SK-N-SH (cell line): Measurements from ENCODE around the gene SBNO1. TPM values are rescaled to one million over a fixed set of nuclear protein-coding genes. Genes with fewer than 3 reads are reported as not detected.

Experiments used
- CTCF ChIA-PET: fragments of 300-600, 350-600 bp; formaldehyde crosslinking; extraction: SDS; loops from one replicate; lab custom pipeline; 2021; lab: Yijun Ruan, JAX
- POLR2A ChIA-PET: fragments of 350-600 bp; sonication (Branson Sonifier 250); formaldehyde crosslinking; extraction: SDS; loops from one replicate; lab custom pipeline; 2020; ENCODE audit warnings: antibody characterized with exemption, inconsistent platforms; lab: Yijun Ruan, JAX
- DNase-seq: peaks from one replicate; pipeline ENCODE4 v3.0.0; 2012
- H2AFZ ChIP-seq: fragments of 200-600 bp; sonication (generic); 2 replicates; pipeline ENCODE4 v1.8.1; 2016; ENCODE audit warnings: antibody characterized with exemption, mild to moderate bottlenecking, low read depth
- H3F3A ChIP-seq: fragments of 200-600 bp; sonication (generic); replicated peaks from 2 replicates; pipeline ENCODE3; 2016; ENCODE audit warnings: antibody characterized with exemption, mild to moderate bottlenecking; ENCODE audit not compliant: insufficient read depth
- H3K27ac ChIP-seq, 2 experiments: fragments of 200-500 bp in 1 of 2; fragments of 200-600 bp in 1 of 2; sonication (Bioruptor generic) in 1 of 2; sonication (generic), shearing (Covaris generic) in 1 of 2; 2 replicates each; pipeline versions ENCODE4 v1.5.1 to v1.6.1; 2014 to 2016; ENCODE audit warnings: low read depth in 2 of 2, inconsistent platforms in 1 of 2, low read length in 1 of 2, mild to moderate bottlenecking in 1 of 2, mixed read lengths in 1 of 2
- H3K27me3 ChIP-seq: fragments of 200-600 bp; sonication (generic), shearing (Covaris generic); 2 replicates; pipeline ENCODE4 v1.6.1; 2016; ENCODE audit warnings: mixed run types; ENCODE audit not compliant: insufficient read depth
- H3K36me3 ChIP-seq, 2 experiments: fragments of 200-500 bp in 1 of 2; fragments of 200-600 bp in 1 of 2; sonication (Bioruptor generic) in 1 of 2; sonication (generic) in 1 of 2; replicated peaks in 1 of 2; 2 replicates each; pipeline versions ENCODE3 to v1.5.1; 2014 to 2016; ENCODE audit warnings: low read length in 1 of 2, mild to moderate bottlenecking in 1 of 2; ENCODE audit not compliant: insufficient read depth in 2 of 2, control insufficient read depth in 1 of 2
- H3K4me1 ChIP-seq, 2 experiments: fragments of 200-500 bp in 1 of 2; fragments of 200-600 bp in 1 of 2; sonication (Bioruptor generic) in 1 of 2; sonication (generic), shearing (Covaris generic) in 1 of 2; 2 replicates each; pipeline versions ENCODE4 v1.5.1 to v1.6.1; 2014 to 2016; ENCODE audit warnings: low read depth in 1 of 2, low read length in 1 of 2, mixed run types in 1 of 2; ENCODE audit not compliant: insufficient read depth in 2 of 2, control insufficient read depth in 1 of 2
- H3K4me2 ChIP-seq: fragments of 200-600 bp; sonication (generic), shearing (Covaris generic); 2 replicates; pipeline ENCODE4 v1.6.1; 2017; ENCODE audit warnings: mixed run types
- H3K4me3 ChIP-seq, 2 experiments: fragments of 200-500 bp in 1 of 2; fragments of 200-600 bp in 1 of 2; sonication (Bioruptor generic) in 1 of 2; sonication (generic), shearing (Covaris generic) in 1 of 2; 2 replicates each; pipeline versions ENCODE4 v1.5.1 to v1.8.1; 2014 to 2016; ENCODE audit warnings: low read depth in 2 of 2, inconsistent platforms in 1 of 2, low read length in 1 of 2, mild to moderate bottlenecking in 1 of 2, mixed read lengths in 1 of 2, moderate library complexity in 1 of 2
- H3K79me2 ChIP-seq: fragments of 200-600 bp; sonication (generic); 2 replicates; pipeline ENCODE4 v1.8.1; 2017; ENCODE audit warnings: mild to moderate bottlenecking; ENCODE audit not compliant: insufficient read depth
- H3K9ac ChIP-seq: fragments of 200-600 bp; sonication (generic); 2 replicates; pipeline ENCODE4 v1.6.1; 2017; ENCODE audit warnings: mixed run types
- H3K9me2 ChIP-seq: fragments of 200-600 bp; sonication (generic); 2 replicates; pipeline ENCODE4 v1.6.1; 2017; ENCODE audit warnings: mixed run types
- H3K9me3 ChIP-seq: fragments of 200-600 bp; sonication (generic); 2 replicates; pipeline ENCODE4 v1.6.1; 2017; ENCODE audit warnings: mixed run types, mild to moderate bottlenecking, moderate library complexity
- H4K20me1 ChIP-seq: fragments of 200-600 bp; sonication (generic); 2 replicates; pipeline ENCODE4 v1.6.1; 2017; ENCODE audit warnings: mild to moderate bottlenecking, mixed run types; ENCODE audit not compliant: insufficient read depth
- CHD2 ChIP-seq: fragments of 150-350 bp; IDR thresholded peaks from 2 replicates; pipeline ENCODE4 v1.6.1; 2018; ENCODE audit warnings: low read length; ENCODE audit not compliant: partially characterized antibody
- CTCF ChIP-seq: fragments of 200-600 bp; sonication (generic); IDR thresholded peaks from 2 replicates; pipeline ENCODE4 v1.6.1; 2017; ENCODE audit warnings: antibody characterized with exemption, mild to moderate bottlenecking, moderate library complexity
- ELF1 ChIP-seq: IDR thresholded peaks from 2 replicates; pipeline ENCODE4 v1.4.0; 2012
- EP300 ChIP-seq, 2 experiments: IDR thresholded peaks; 2 replicates each; pipeline versions ENCODE4 v1.4.0 to v1.6.1; 2012; ENCODE audit warnings: borderline replicate concordance in 1 of 2, low read depth in 1 of 2, low read length in 1 of 2
- FOXJ3 ChIP-seq: sonication (generic); formaldehyde crosslinking; IDR thresholded peaks from 2 replicates; pipeline ENCODE4 v1.5.1; 2020; ENCODE audit warnings: mild to moderate bottlenecking, missing genetic modification reagents
- FOXM1 ChIP-seq: IDR thresholded peaks from 2 replicates; pipeline ENCODE4 v1.4.0; 2012; ENCODE audit warnings: low read depth, mild to moderate bottlenecking
- GATA2 ChIP-seq: sonication (generic); formaldehyde crosslinking; IDR thresholded peaks from 2 replicates; pipeline ENCODE4 v1.5.0; 2020; ENCODE audit warnings: mild to moderate bottlenecking, missing genetic modification reagents
- JUND ChIP-seq: IDR thresholded peaks from 2 replicates; pipeline ENCODE4 v1.4.0; 2012
- MAX ChIP-seq: IDR thresholded peaks from 2 replicates; pipeline ENCODE4 v1.4.0; 2012; ENCODE audit warnings: low read depth
- MEF2A ChIP-seq: IDR thresholded peaks from 2 replicates; pipeline ENCODE4 v1.4.0; 2012; ENCODE audit warnings: low read depth, borderline replicate concordance
- MXI1 ChIP-seq: IDR thresholded peaks from 2 replicates; pipeline ENCODE4 v1.6.1; 2012; ENCODE audit warnings: mild to moderate bottlenecking, low read depth, low read length, improper control_type of control experiment
- NFIC ChIP-seq: IDR thresholded peaks from 2 replicates; pipeline ENCODE4 v1.4.0; 2012; ENCODE audit warnings: borderline replicate concordance
- POLR2AphosphoS5 ChIP-seq: IDR thresholded peaks from 2 replicates; pipeline ENCODE4 v1.6.1; 2012; ENCODE audit warnings: low read depth, low read length
- RAD21 ChIP-seq: IDR thresholded peaks from 2 replicates; pipeline ENCODE4 v1.6.1; 2012; ENCODE audit warnings: mild to moderate bottlenecking, low read length
- RCOR1 ChIP-seq: fragments of 150-350 bp; IDR thresholded peaks from 2 replicates; pipeline ENCODE4 v1.6.1; 2017; ENCODE audit warnings: antibody characterized with exemption, low read length
- RFX5 ChIP-seq: IDR thresholded peaks from 2 replicates; pipeline ENCODE4 v1.6.1; 2012; ENCODE audit warnings: mild to moderate bottlenecking, improper control_type of control experiment, low read length
- RXRA ChIP-seq: IDR thresholded peaks from 2 replicates; pipeline ENCODE4 v1.4.0; 2012; ENCODE audit warnings: low read depth, mild to moderate bottlenecking, borderline replicate concordance
- SMC3 ChIP-seq: IDR thresholded peaks from 2 replicates; pipeline ENCODE4 v1.6.1; 2012; ENCODE audit warnings: low read depth, low read length, improper control_type of control experiment
- TCF12 ChIP-seq: IDR thresholded peaks from 2 replicates; pipeline ENCODE4 v1.4.0; 2012
- TEAD4 ChIP-seq: IDR thresholded peaks from 2 replicates; pipeline ENCODE4 v1.4.0; 2012; ENCODE audit warnings: mild to moderate bottlenecking, borderline replicate concordance; ENCODE audit not compliant: insufficient read depth
- YY1 ChIP-seq: IDR thresholded peaks from 2 replicates; pipeline ENCODE4 v1.4.0; 2012; ENCODE audit warnings: low read depth, mild to moderate bottlenecking
- ZBTB33 ChIP-seq: IDR thresholded peaks from 2 replicates; pipeline ENCODE4 v1.4.0; 2012; ENCODE audit warnings: low read depth, borderline replicate concordance
- WGBS: methylation state at CpG from one replicate; pipeline ENCODE4 v1.1.6; 2017; ENCODE audit warnings: low lambda C conversion rate; 5-methylcytosine and 5-hydroxymethylcytosine counted together
- polyA plus RNA-seq, 3 experiments: library from polyadenylated mRNA; depleted of rRNA; stranded (reverse); fragments of >200 nt; gene quantifications; 2 replicates each; pipeline ENCODE4 v1.2.3, GENCODE V29; 2012
- TF ChIP-seq, protein P1 (sequence below): IDR thresholded peaks from 2 replicates; pipeline ENCODE4 v1.4.0; 2012; ENCODE audit warnings: low read depth, borderline replicate concordance

The SBNO1 gene
- polyA plus RNA-seq, 1 of the 3 experiments (the other 2 are of a cell fraction): 4.5 TPM

- Histone ChIP-seq H3K27ac (no peak overlapping the region), H3K4me1 (no peaks in the 10 kb centered on the region; a peak in 2 of 4 replicates), H3K4me3 (no peak overlapping the region), H3K4me2 (no peak overlapping the region), H4K20me1 (peaks cover 96% of the 10 kb centered on the region), H3K36me3 (peaks cover 0 to 15% of the 10 kb centered on the region in 2 experiments), H3K9me3 (no peaks in the 10 kb centered on the region)
- CTCF ChIA-PET: no interaction called here
- TF ChIP-seq NFIC: no peak
- TF ChIP-seq TEAD4: no peak
- no peak for TF ChIP-seq POLR2AphosphoS5
- no peak for TF ChIP-seq ELF1
- no peak for TF ChIP-seq ZBTB33
- no peak for TF ChIP-seq YY1
- no peak for TF ChIP-seq RCOR1
- TF ChIP-seq SMC3: no peak
- no peak for TF ChIP-seq TCF12
- no peak for TF ChIP-seq MEF2A
- TF ChIP-seq JUND: no peak
- no peak for TF ChIP-seq CTCF
- TF ChIP-seq, all 33 proteins: peak for 0
- Histone ChIP-seq H2AFZ (no peak overlapping the region), H3K9me2 (no peaks in the 10 kb centered on the region), H3F3A (peaks cover 6% of the 10 kb centered on the region), H3K27me3 (no peaks in the 10 kb centered on the region), H3K79me2 (peaks cover 100% of the 10 kb centered on the region), H3K9ac (no peak overlapping the region)
- no peak for DNase-seq
- WGBS: 90% methylated on average over 1 of the region's 1 CpG
- POLR2A ChIA-PET: no interaction called here
Observed at GRCh38 chr12:123358035-123358434, 6.6 kb downstream of the SBNO1 start.

DNA sequence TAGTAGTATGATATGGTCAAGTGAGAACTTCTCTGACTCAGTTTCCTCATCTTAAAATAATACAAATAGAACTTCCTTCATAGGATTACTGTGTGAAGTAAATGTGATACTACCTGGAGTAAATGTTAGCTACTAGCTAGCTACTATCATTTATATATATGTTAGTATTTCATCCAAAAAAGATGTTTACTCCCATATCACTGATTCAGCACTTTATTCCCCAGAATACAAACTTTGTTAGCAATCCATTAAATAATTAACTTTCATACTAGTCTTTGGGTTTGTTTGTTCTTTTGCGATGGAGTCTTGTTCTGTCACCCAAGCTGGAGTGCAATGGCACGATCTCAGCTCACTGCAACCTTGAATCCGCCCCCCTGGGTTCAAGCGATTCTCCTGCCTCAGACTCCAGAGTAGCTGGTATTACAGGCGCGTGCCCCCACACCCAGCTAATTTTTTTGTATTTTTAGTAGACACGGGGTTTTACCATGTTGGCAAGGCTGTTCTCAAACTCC lies 8.4 kb downstream of the SBNO1 start:
- H3K4me1 ChIP-seq: no peaks in the 10 kb centered on the region
- H3K27me3 ChIP-seq: no peaks in the 10 kb centered on the region
- no peaks in the 10 kb centered on the region for H3K9me3 ChIP-seq
- no peaks in the 10 kb centered on the region for H3K9me2 ChIP-seq
- H2AFZ ChIP-seq: no peak overlapping the region
- no peak overlapping the region for H3K9ac ChIP-seq
- CTCF ChIA-PET: no interaction called here
- no peaks in the 10 kb centered on the region for H3F3A ChIP-seq
- H3K27ac ChIP-seq: no peak overlapping the region
- DNase-seq: no peak
- H4K20me1 ChIP-seq: peaks cover 89% of the 10 kb centered on the region
- H3K4me2 ChIP-seq: no peak overlapping the region
- WGBS: 79% methylated on average over 7 of the region's 7 CpGs
- H3K36me3 ChIP-seq: peaks cover 0 to 14% of the 10 kb centered on the region in 2 experiments
- peaks cover 100% of the 10 kb centered on the region for H3K79me2 ChIP-seq
- H3K4me3 ChIP-seq: no peak overlapping the region
- POLR2A ChIA-PET: no interaction called here
- TF ChIP-seq JUND (no peak), SMC3 (no peak), RXRA (no peak), GATA2 (no peak), FOXJ3 (no peak), MAX (no peak), CTCF (no peak), EP300 (IDR thresholded peaks at IDR 0.05; ENCODE audit: borderline replicate concordance in 1 of 2, low read depth in 1 of 2, low read length in 1 of 2) (no peak), FOXM1 (no peak), RFX5 (no peak), RAD21 (no peak), CHD2 (no peak), MXI1 (no peak), TEAD4 (no peak), TCF12 (no peak)
- TF ChIP-seq, protein P1, sequence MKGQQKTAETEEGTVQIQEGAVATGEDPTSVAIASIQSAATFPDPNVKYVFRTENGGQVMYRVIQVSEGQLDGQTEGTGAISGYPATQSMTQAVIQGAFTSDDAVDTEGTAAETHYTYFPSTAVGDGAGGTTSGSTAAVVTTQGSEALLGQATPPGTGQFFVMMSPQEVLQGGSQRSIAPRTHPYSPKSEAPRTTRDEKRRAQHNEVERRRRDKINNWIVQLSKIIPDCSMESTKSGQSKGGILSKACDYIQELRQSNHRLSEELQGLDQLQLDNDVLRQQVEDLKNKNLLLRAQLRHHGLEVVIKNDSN: no peak
